NT2/D1 (cell line): ENCODE data around the gene PRKG1.

Source experiments
- DNase-seq: peaks from one replicate; pipeline ENCODE4 v3.0.0-alpha.2; 2011; ENCODE audit warnings: low read depth, low spot score
- H3K27me3 ChIP-seq: 2 replicates; pipeline ENCODE4 v1.6.0; 2011; ENCODE audit warnings: mild to moderate bottlenecking; ENCODE audit not compliant: insufficient read length, insufficient read depth
- H3K36me3 ChIP-seq: 2 replicates; pipeline ENCODE4 v1.6.1; 2011; ENCODE audit warnings: mild to moderate bottlenecking, low read length, mixed read lengths; ENCODE audit not compliant: insufficient read depth, insufficient read length
- H3K4me1 ChIP-seq: 2 replicates; pipeline ENCODE4 v1.5.1; 2011; ENCODE audit not compliant: insufficient read depth, insufficient read length
- H3K4me3 ChIP-seq: 2 replicates; pipeline ENCODE4 v1.5.1; 2011; ENCODE audit warnings: low read depth; ENCODE audit not compliant: insufficient read length
- H3K9ac ChIP-seq: 2 replicates; pipeline ENCODE4 v1.6.0; 2011; ENCODE audit warnings: low read depth; ENCODE audit not compliant: insufficient read length
- H3K9me3 ChIP-seq: 2 replicates; pipeline ENCODE4 v1.5.1; 2011; ENCODE audit warnings: mild to moderate bottlenecking, low read length; ENCODE audit not compliant: insufficient read depth
- SUZ12 ChIP-seq: IDR thresholded peaks from 2 replicates; pipeline ENCODE4 v1.6.1; 2011; ENCODE audit not compliant: insufficient read length, insufficient read depth; ENCODE audit errors: extremely low read depth
- YY1 ChIP-seq: IDR thresholded peaks from 2 replicates; pipeline ENCODE4 v1.6.1; 2011; ENCODE audit not compliant: insufficient read length, insufficient read depth
- ZNF274 ChIP-seq: IDR thresholded peaks from 2 replicates; pipeline ENCODE4 v1.6.1; 2011; ENCODE audit warnings: mild to moderate bottlenecking, low read depth, low read length

PRKG1 gene

DNA sequence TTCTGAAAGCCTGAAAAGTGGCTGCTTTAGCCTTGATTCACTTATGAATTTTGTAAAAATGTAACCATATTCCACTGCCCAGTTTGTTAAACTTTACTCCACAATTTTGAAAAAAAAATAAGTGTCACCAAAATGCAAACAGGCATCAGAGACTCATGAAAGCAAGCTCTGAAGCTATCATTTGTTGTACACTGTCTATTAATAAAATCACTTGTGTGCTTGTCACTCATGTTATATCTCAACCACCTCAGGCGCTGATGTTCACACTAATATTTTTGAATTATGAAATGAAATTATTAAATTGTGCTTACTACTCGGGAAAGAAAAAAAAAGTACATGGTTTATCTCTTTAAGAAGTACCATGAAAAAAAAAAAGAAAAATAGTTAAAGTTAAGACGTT lies 1205.3 kb downstream of the PRKG1 start:
- H3K4me3 ChIP-seq: no peak overlapping the region
- H3K9me3 ChIP-seq: no peaks in the 10 kb centered on the region
- no peaks in the 10 kb centered on the region for H3K36me3 ChIP-seq
- no peaks in the 10 kb centered on the region for H3K27me3 ChIP-seq
- no peak for DNase-seq
- H3K4me1 ChIP-seq: no peaks in the 10 kb centered on the region
- TF ChIP-seq ZNF274 (no peak), YY1 (no peak), SUZ12 (no peak)
- no peak overlapping the region for H3K9ac ChIP-seq

DNA sequence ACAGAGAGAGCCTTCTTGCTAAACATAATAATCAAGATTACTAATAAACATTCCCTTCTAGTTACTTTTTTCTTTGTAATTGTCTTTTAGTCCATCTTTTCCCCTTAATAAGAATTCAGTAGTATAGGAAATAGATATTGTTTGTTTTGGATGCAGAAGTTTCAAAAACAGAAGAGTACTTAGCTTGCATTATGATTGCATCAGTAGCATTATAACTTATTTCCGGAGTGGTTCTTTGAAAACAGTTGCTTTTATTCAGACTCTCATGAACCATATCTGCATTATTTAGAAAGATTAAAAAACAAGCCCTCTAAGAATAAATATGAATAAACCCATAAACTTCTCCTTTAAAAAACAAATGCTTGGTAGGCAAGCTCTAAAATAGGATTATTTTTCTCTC lies 1205.8 kb downstream of the PRKG1 start:
- H3K4me1 ChIP-seq: no peaks in the 10 kb centered on the region

DNA sequence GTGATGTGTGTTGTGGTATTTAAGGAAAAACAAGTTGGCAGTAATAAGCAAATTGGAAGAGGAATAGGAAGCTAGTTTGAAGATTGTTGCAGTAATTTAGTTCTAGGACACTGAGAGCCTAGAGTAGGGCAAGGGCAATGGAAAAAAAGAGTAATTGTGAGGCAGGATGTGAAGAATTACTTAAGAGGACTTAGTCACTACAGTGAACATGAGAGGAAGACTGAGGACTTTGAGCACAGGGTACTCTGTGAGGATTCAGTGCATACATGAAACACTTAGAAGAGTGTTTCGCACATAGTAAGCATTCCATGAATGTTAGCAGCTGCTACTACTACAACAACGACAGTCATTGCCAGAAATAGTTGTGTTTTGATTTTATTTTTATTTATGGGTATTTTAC lies 1208.9 kb downstream of the PRKG1 start:
- Histone ChIP-seq H3K9me3 (no peaks in the 10 kb centered on the region), H3K36me3 (no peaks in the 10 kb centered on the region), H3K4me1 (no peaks in the 10 kb centered on the region), H3K27me3 (no peaks in the 10 kb centered on the region), H3K4me3 (no peak overlapping the region), H3K9ac (no peak overlapping the region)
- TF ChIP-seq ZNF274: no peak
- TF ChIP-seq SUZ12: no peak
- no peak for TF ChIP-seq YY1
- no peak for DNase-seq

More for the DNA sequence above, 1205.8 kb downstream of the PRKG1 start:
- no peak for TF ChIP-seq YY1
- TF ChIP-seq ZNF274: no peak
- no peak for TF ChIP-seq SUZ12
- H3K36me3 ChIP-seq: no peaks in the 10 kb centered on the region
- no peak overlapping the region for H3K4me3 ChIP-seq
- H3K9me3 ChIP-seq: no peaks in the 10 kb centered on the region
- no peak overlapping the region for H3K9ac ChIP-seq
- H3K27me3 ChIP-seq: no peaks in the 10 kb centered on the region
- DNase-seq: no peak

DNA sequence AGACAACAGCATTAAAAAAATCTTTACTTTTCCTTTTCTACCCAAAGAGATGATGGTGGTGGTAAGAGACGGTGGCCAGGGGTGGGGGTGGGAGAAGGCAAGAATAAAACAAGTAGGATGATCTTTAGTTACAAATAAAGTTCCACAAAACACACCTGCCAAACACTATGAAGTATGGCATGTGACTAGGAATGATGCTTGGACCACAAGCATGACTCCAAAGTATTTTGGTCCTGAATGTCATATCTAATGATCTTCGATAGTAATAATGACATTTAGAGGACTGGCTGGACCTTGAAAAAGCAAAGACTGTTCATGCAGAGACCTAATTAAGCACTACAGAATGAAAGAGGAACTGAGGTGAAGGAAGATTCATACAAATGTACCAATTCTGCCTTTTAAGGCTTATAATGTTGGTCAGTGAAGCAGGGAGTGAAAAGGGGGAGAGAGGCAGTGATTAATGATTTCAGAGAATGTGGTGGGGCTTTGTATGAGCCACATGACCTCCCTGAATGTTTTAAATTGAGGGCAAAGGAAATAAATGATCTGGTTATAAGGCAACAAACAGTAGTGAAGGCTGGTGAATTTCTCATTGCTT lies 1210.2 kb downstream of the PRKG1 start:
- H3K4me3 ChIP-seq: no peak overlapping the region
- DNase-seq: no peak

DNA sequence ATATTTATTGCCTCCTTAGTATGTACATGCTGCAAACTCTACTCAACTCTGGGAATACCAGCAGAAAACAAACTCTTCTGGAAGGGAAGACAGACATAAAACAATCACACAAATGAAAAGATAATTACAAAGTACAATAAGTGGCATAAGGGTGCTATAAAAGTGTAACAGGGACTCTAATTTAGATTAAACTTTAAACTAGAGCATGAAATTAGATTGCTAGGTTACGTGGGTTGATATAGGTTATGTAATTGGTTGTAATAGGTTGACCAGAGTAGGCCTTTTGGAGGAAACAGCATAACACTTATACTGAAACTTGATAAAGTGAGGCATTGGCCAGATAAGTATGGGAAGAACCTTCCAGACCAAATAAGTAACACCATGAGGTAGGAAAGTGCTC lies 1213.6 kb downstream of the PRKG1 start:
- Histone ChIP-seq H3K9me3 (no peaks in the 10 kb centered on the region), H3K4me3 (no peak overlapping the region), H3K36me3 (no peaks in the 10 kb centered on the region), H3K4me1 (no peaks in the 10 kb centered on the region), H3K9ac (no peak overlapping the region), H3K27me3 (no peaks in the 10 kb centered on the region)
- DNase-seq: no peak
- no peak for TF ChIP-seq YY1
- no peak for TF ChIP-seq SUZ12
- TF ChIP-seq ZNF274: no peak

More for the DNA sequence above, 1210.2 kb downstream of the PRKG1 start:
- Histone ChIP-seq H3K4me1 (no peaks in the 10 kb centered on the region), H3K27me3 (no peaks in the 10 kb centered on the region), H3K9ac (no peak overlapping the region), H3K36me3 (no peaks in the 10 kb centered on the region), H3K9me3 (no peaks in the 10 kb centered on the region)
- TF ChIP-seq SUZ12: no peak
- no peak for TF ChIP-seq YY1
- no peak for TF ChIP-seq ZNF274

DNA sequence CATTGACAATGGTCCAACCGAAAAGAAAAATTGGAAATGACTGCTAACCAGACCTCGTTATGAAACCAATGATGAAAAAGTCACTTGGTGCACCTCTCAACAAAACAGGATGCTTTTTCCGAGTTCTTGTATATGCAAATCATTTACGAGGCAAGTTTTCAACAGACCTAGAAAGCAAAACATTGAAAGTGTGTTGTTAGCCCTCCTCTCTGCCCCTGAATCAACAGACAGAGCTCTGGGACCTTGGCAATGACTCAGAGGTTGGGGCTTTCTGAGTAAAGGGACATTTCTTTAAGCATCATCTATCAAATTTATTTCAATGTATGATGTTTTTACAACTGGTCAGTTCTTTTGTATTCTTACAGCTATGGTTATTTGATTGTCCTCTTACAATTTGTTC lies 1223.5 kb downstream of the PRKG1 start:
- no peaks in the 10 kb centered on the region for H3K27me3 ChIP-seq

DNA sequence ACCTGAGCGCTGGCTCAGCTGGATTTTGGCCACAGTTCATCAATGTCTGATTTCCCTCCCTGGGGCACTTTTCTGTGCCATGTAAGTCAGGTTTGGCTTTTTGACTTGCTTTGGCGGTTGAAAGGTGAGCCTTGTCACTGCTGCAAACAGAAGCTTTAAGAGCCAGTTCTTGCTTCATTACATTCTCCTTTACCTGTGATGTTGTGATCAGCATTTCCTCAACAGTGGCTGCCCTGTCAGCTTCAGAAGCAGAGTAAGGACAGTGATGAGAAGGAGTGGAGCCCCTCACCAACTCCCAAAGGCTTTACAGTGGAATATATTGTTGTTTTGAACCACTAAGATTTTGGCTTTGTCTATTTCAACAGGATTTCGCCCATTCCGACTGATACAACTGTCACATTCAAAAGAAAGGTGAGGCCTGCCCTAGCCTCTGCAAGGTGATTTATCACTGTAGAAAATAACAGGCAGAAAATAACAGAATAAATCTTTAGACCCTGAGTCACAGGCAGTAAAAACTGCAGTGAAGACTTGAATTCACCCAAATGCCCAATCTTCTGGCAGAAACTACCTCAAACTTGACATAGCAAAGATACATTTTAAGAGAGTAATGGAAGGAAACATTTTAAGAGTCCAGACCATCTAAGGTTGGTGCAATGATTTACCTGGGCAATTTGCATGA lies 1226.5 kb downstream of the PRKG1 start:
- TF ChIP-seq SUZ12 (no peak), ZNF274 (no peak), YY1 (no peak)
- no peaks in the 10 kb centered on the region for H3K36me3 ChIP-seq
- H3K4me1 ChIP-seq: no peaks in the 10 kb centered on the region
- no peak overlapping the region for H3K4me3 ChIP-seq
- no peaks in the 10 kb centered on the region for H3K27me3 ChIP-seq
- no peak overlapping the region for H3K9ac ChIP-seq
- H3K9me3 ChIP-seq: no peaks in the 10 kb centered on the region
- no peak for DNase-seq

More for the DNA sequence above, 1223.5 kb downstream of the PRKG1 start:
- Histone ChIP-seq H3K4me3 (no peak overlapping the region), H3K9me3 (no peaks in the 10 kb centered on the region), H3K9ac (no peak overlapping the region), H3K4me1 (no peaks in the 10 kb centered on the region), H3K36me3 (no peaks in the 10 kb centered on the region)
- TF ChIP-seq YY1: no peak
- no peak for TF ChIP-seq SUZ12
- no peak for TF ChIP-seq ZNF274
- no peak for DNase-seq
